RPMI8226 (cell line): Measurements from ENCODE around the gene KRTAP5-7.
A peak's percentile ranks its signal among the peaks of the same experiment; 100 is the strongest.
"Not testable (repeated sequence)": the region's sequence is repeated elsewhere in the genome, so short reads cannot be mapped to it uniquely, and the experiment has no call there.

Experiments used
- DNase-seq: peaks from one replicate; pipeline ENCODE4 v3.0.0-alpha.2; 2015

KRTAP5-7 gene

GRCh38 chr11:71537537-71537936, 10.5 kb downstream of the KRTAP5-7 start:
- no peak for DNase-seq

- DNase-seq: not testable (repeated sequence)
These were observed 11.1 kb downstream of the KRTAP5-7 start, which contains the start of gene KRTAP5-8 for GRCh38 chr11:71537977-71538665. Gene KRTAP5-8, plus strand, starts transcription at chr11:71538025. Its CDS starts 31 bp downstream, at chr11:71538056.

GRCh38 chr11:71538666-71538990, 11.6 kb downstream of the KRTAP5-7 start:
- DNase-seq: no peak

- no peak for DNase-seq
These were observed 11.9 kb downstream of the KRTAP5-7 start for GRCh38 chr11:71539017-71539416.

GRCh38 chr11:71539971-71540370, 12.9 kb downstream of the KRTAP5-7 start:
- DNase-seq: not testable (repeated sequence)

GRCh38 chr11:71540521-71541304, 13.6 kb downstream of the KRTAP5-7 start:
- not testable (repeated sequence) for DNase-seq

GRCh38 chr11:71542382-71542781, 15.3 kb downstream of the KRTAP5-7 start:
- no peak for DNase-seq

GRCh38 chr11:71542879-71543777, 16.1 kb downstream of the KRTAP5-7 start:
- DNase-seq: no peak

- DNase-seq: no peak
These were observed 16.8 kb downstream of the KRTAP5-7 start for GRCh38 chr11:71543866-71544265.

- no peak for DNase-seq
These were observed 17.6 kb downstream of the KRTAP5-7 start for GRCh38 chr11:71544525-71545214.

- DNase-seq: no peak
These were observed 18.4 kb downstream of the KRTAP5-7 start for GRCh38 chr11:71545405-71545966.

- no peak for DNase-seq
These were observed 21.1 kb downstream of the KRTAP5-7 start, which contains the start of gene KRTAP5-9 for GRCh38 chr11:71548120-71548519. Gene KRTAP5-9, plus strand, starts transcription at chr11:71548420. Its CDS starts 238 bp downstream, at chr11:71548658.

GRCh38 chr11:71548716-71549151, 21.7 kb downstream of the KRTAP5-7 start:
- DNase-seq: no peak

GRCh38 chr11:71551711-71552110, 24.6 kb downstream of the KRTAP5-7 start:
- no peak for DNase-seq

- no peak for DNase-seq
These were observed 27.9 kb downstream of the KRTAP5-7 start for GRCh38 chr11:71554996-71555395.

- no peak for DNase-seq
These were observed 28.4 kb downstream of the KRTAP5-7 start for GRCh38 chr11:71555508-71555907.

GRCh38 chr11:71556018-71556417, 29.0 kb downstream of the KRTAP5-7 start:
- no peak for DNase-seq

- DNase-seq: no peak
These were observed 30.2 kb downstream of the KRTAP5-7 start for GRCh38 chr11:71557257-71557656.

- DNase-seq: no peak
These were observed 31.9 kb downstream of the KRTAP5-7 start for GRCh38 chr11:71558996-71559395.

- DNase-seq: no peak
These were observed 35.1 kb downstream of the KRTAP5-7 start for GRCh38 chr11:71562120-71562519.

- peak; percentile 61 for DNase-seq
These were observed 36.3 kb downstream of the KRTAP5-7 start for GRCh38 chr11:71563406-71563805.

- no peak for DNase-seq
These were observed 37.4 kb downstream of the KRTAP5-7 start for GRCh38 chr11:71564430-71564829.
